Measurements from ENCODE around the gene VAMP5. TPM values are rescaled to one million over a fixed set of nuclear protein-coding genes. Genes with fewer than 3 reads are reported as not detected.

Gene VAMP5
- total and polyA plus RNA-seq, 10 of the 15 experiments (the other 5 are each of a cell fraction or from before 2014, with no cell fraction given) = 3.8 to 52.7 (median 24.1) TPM

DNA sequence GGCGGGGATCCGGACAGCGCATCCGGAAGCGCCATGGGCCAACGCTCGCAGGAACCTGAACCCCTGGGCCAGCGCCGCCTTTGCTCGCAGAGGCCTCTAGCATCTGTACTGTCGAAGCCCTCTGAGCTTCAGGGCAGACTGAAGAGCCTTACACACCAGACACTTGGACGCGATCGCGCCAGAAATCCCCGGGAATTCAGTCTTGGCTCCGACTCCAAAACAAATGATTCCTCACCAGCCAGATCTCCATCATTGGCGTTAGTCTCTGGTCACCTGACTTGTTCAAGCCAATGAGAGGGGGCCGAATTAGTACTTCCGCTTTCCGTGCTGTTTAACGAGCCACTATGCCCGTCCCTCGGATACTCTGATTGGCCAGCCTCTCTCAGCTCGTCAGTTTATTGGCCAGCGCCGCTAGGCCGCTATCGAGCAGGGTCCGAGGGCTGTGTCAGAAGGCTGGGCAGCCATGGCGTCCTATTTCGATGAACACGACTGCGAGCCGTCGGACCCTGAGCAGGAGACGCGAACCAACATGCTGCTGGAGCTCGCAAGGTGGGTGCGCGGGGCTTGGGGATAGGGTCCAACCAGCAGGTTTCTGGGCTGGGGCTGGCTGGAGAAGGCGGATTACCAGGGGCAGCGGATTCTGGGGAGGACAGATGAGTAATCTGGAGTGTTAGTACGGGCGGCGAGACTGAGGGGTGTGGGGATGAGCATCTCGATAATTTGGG is 11.2 kb downstream of the VAMP5 start, which contains the start of gene RNF181 (continued):
- TF ChIP-seq, protein P1, sequence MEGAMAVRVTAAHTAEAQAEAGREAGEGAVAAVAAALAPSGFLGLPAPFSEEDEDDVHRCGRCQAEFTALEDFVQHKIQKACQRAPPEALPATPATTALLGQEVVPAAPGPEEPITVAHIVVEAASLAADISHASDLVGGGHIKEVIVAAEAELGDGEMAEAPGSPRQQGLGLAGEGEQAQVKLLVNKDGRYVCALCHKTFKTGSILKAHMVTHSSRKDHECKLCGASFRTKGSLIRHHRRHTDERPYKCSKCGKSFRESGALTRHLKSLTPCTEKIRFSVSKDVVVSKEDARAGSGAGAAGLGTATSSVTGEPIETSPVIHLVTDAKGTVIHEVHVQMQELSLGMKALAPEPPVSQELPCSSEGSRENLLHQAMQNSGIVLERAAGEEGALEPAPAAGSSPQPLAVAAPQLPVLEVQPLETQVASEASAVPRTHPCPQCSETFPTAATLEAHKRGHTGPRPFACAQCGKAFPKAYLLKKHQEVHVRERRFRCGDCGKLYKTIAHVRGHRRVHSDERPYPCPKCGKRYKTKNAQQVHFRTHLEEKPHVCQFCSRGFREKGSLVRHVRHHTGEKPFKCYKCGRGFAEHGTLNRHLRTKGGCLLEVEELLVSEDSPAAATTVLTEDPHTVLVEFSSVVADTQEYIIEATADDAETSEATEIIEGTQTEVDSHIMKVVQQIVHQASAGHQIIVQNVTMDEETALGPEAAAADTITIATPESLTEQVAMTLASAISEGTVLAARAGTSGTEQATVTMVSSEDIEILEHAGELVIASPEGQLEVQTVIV (IDR thresholded peaks at IDR 0.05; ENCODE audit: borderline replicate concordance, partially characterized antibody) = peak; percentile 87
- TF ChIP-seq MXI1 (IDR thresholded peaks at IDR 0.05; ENCODE audit: low read depth, low read length) = peak; percentile 17; the same call in 1 of the 2 replicates
- TF ChIP-seq ZBTB40 (IDR thresholded peaks at IDR 0.05; ENCODE audit: borderline replicate concordance) = peak; percentile 62; the same call in 1 of the 2 replicates
- TF ChIP-seq HCFC1 (IDR thresholded peaks at IDR 0.05; ENCODE audit: low read length) = peak; percentile 28; the same call in 1 of the 2 replicates
- peak; percentile 88 for TF ChIP-seq IKZF1 (conservative IDR thresholded peaks at IDR 0.05)
- peak; percentile 63 for TF ChIP-seq ELK1 (IDR thresholded peaks at IDR 0.05; ENCODE audit: low read depth, low read length)
- no peak for TF ChIP-seq NFIC (IDR thresholded peaks at IDR 0.05; ENCODE audit: low read depth, low read length)
- TF ChIP-seq SRF (IDR thresholded peaks at IDR 0.05; ENCODE audit: low read depth in 2 of 2, low read length in 2 of 2) = 0 out of 4 replicates have a peak, but pooled peaks of 1 of the 2 experiments have one; percentile 35
- TF ChIP-seq POLR2A (IDR thresholded peaks at IDR 0.05; ENCODE audit: low read depth, low read length) = peak; percentile 97
- peak; percentile 38; the same call in 1 of the 2 replicates for TF ChIP-seq RB1 (IDR thresholded peaks at IDR 0.05; ENCODE audit: borderline replicate concordance)
- TF ChIP-seq, protein P2, sequence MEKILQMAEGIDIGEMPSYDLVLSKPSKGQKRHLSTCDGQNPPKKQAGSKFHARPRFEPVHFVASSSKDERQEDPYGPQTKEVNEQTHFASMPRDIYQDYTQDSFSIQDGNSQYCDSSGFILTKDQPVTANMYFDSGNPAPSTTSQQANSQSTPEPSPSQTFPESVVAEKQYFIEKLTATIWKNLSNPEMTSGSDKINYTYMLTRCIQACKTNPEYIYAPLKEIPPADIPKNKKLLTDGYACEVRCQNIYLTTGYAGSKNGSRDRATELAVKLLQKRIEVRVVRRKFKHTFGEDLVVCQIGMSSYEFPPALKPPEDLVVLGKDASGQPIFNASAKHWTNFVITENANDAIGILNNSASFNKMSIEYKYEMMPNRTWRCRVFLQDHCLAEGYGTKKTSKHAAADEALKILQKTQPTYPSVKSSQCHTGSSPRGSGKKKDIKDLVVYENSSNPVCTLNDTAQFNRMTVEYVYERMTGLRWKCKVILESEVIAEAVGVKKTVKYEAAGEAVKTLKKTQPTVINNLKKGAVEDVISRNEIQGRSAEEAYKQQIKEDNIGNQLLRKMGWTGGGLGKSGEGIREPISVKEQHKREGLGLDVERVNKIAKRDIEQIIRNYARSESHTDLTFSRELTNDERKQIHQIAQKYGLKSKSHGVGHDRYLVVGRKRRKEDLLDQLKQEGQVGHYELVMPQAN (conservative IDR thresholded peaks at IDR 0.05) = peak; percentile 72
- TF ChIP-seq, protein P3, sequence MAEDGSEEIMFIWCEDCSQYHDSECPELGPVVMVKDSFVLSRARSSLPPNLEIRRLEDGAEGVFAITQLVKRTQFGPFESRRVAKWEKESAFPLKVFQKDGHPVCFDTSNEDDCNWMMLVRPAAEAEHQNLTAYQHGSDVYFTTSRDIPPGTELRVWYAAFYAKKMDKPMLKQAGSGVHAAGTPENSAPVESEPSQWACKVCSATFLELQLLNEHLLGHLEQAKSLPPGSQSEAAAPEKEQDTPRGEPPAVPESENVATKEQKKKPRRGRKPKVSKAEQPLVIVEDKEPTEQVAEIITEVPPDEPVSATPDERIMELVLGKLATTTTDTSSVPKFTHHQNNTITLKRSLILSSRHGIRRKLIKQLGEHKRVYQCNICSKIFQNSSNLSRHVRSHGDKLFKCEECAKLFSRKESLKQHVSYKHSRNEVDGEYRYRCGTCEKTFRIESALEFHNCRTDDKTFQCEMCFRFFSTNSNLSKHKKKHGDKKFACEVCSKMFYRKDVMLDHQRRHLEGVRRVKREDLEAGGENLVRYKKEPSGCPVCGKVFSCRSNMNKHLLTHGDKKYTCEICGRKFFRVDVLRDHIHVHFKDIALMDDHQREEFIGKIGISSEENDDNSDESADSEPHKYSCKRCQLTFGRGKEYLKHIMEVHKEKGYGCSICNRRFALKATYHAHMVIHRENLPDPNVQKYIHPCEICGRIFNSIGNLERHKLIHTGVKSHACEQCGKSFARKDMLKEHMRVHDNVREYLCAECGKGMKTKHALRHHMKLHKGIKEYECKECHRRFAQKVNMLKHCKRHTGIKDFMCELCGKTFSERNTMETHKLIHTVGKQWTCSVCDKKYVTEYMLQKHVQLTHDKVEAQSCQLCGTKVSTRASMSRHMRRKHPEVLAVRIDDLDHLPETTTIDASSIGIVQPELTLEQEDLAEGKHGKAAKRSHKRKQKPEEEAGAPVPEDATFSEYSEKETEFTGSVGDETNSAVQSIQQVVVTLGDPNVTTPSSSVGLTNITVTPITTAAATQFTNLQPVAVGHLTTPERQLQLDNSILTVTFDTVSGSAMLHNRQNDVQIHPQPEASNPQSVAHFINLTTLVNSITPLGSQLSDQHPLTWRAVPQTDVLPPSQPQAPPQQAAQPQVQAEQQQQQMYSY (CRISPR knock-in tag; IDR thresholded peaks at IDR 0.05) = no peak
- TF ChIP-seq GABPA (IDR thresholded peaks at IDR 0.05; ENCODE audit: low read depth) = peak; percentile 61; the same call in 1 of the 2 replicates
- peak; percentile 42; the same call in 1 of the 2 replicates for TF ChIP-seq EED (IDR thresholded peaks at IDR 0.05; ENCODE audit: low read depth)

All from GM12878 (cell line).